Measurements from ENCODE around the gene KCNQ1OT1.

The KCNQ1OT1 gene

DNA sequence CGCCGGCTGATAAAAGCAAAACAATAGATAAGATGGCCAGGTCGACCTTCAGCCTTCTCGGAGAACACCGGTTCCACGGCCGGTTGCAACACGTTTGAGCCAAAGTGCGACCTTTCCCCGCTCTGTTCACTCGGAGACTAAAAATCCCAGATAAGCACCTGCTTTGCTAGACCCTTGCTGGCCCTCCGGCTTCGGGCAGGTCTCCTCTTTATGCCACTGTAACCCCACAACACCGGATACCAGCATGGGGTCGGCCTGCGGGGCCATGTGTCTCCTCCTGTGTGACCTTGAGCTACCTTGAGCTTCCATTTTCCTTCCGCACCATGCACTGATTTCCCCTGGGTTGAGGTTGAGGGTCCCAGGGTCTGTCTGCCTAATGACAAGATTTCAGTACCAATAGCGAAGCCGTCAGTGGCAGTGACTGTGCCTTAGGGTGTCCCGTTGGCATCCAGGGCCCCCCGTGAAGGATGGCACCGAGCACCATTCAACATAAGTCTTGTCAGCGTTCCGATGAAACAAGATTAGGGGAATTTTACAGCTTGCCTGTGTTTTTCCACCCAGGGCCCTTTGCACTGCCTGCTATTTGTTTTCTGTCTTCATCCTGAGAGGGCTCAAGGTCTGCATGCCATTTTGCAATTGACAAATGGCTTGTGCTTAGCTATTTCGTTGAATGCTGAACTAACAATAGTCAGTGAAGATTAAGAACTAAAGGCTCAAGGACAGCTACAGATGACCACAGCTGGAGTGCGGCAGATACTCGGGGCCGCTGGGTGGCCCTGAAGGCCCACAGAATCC, 136.4 kb downstream of the KCNQ1OT1 start:
- Histone ChIP-seq H3K14ac (ENCODE audit: low read length in 2 of 2) (no peak overlapping the region), H3K27ac (ENCODE audit: low read length, poor library complexity, severe bottlenecking) (no peak overlapping the region), H2BK120ac (ENCODE audit: low read depth, low read length) (no peak overlapping the region), H3K23ac (ENCODE audit: low read length in 2 of 2) (no peak overlapping the region), H4K91ac (ENCODE audit: low read length) (no peak overlapping the region), H3K27me3 (ENCODE audit: control insufficient read depth in 1 of 2, insufficient read depth in 1 of 2, low read length in 2 of 2) (peaks cover 0 to 30% of the 10 kb centered on the region in 2 experiments), H3K9ac (ENCODE audit: low read length) (no peak overlapping the region), H3K4ac (ENCODE audit: low read depth in 1 of 2, low read length in 2 of 2) (no peak overlapping the region), H2AFZ (ENCODE audit: low read depth, low read length) (no peak overlapping the region), H2BK15ac (ENCODE audit: low read depth, poor library complexity, severe bottlenecking) (no peak overlapping the region), H4K8ac (ENCODE audit: low read length) (no peak overlapping the region), H3K36me3 (ENCODE audit: control insufficient read depth in 1 of 2, insufficient read depth in 2 of 2, low read depth in 1 of 2, low read length in 2 of 2) (no peaks in the 10 kb centered on the region), H3K4me1 (ENCODE audit: control insufficient read depth, insufficient read depth, low read depth, low read length) (no peaks in the 10 kb centered on the region), H2BK5ac (ENCODE audit: low read depth, low read length, poor library complexity, severe bottlenecking) (no peak overlapping the region), H3K9me3 (ENCODE audit: control insufficient read depth, low read length) (no peaks in the 10 kb centered on the region), H3K4me3 (ENCODE audit: insufficient read depth in 1 of 2, low read depth in 1 of 2, low read length in 2 of 2) (no peak overlapping the region), H2BK12ac (ENCODE audit: low read length in 2 of 2) (no peak overlapping the region), H2AK5ac (ENCODE audit: low read length, severe bottlenecking) (no peak overlapping the region), H3K79me1 (replicated peaks; ENCODE audit: low read length, poor library complexity, severe bottlenecking) (no peaks in the 10 kb centered on the region), H3K4me2 (ENCODE audit: low read length, poor library complexity, severe bottlenecking) (no peak overlapping the region), H3K18ac (ENCODE audit: low read depth in 1 of 2, low read length in 2 of 2) (no peak overlapping the region)
- no peak for DNase-seq
- WGBS: 92% methylated on average over 28 of the region's 28 CpGs

DNA sequence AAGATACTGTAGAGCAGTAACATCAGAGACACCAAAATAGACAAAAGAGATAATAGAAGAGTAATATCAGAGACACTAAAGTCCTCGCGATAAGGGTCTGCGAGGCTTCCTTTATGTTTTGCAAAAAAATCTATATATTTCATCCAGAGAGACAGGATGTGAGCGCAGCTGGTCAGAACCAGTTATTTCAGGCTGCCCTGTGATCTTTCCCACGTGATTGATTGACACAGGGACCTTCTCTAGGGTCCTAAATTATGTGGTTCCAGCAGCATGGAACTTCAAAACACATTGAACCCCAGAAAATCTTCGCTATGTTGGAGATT, 136.9 kb downstream of the KCNQ1OT1 start:
- Histone ChIP-seq H3K9me3 (ENCODE audit: control insufficient read depth, low read length) (no peaks in the 10 kb centered on the region), H2BK12ac (ENCODE audit: low read length in 2 of 2) (no peak overlapping the region), H3K18ac (ENCODE audit: low read depth in 1 of 2, low read length in 2 of 2) (no peak overlapping the region), H3K4me2 (ENCODE audit: low read length, poor library complexity, severe bottlenecking) (no peak overlapping the region), H3K27me3 (ENCODE audit: control insufficient read depth in 1 of 2, insufficient read depth in 1 of 2, low read length in 2 of 2) (peaks cover 0 to 35% of the 10 kb centered on the region in 2 experiments), H3K4ac (ENCODE audit: low read depth in 1 of 2, low read length in 2 of 2) (no peak overlapping the region), H3K4me3 (ENCODE audit: insufficient read depth in 1 of 2, low read depth in 1 of 2, low read length in 2 of 2) (no peak overlapping the region), H3K14ac (ENCODE audit: low read length in 2 of 2) (no peak overlapping the region), H2BK120ac (ENCODE audit: low read depth, low read length) (no peak overlapping the region), H3K23ac (ENCODE audit: low read length in 2 of 2) (no peak overlapping the region), H3K9ac (ENCODE audit: low read length) (no peak overlapping the region), H3K27ac (ENCODE audit: low read length, poor library complexity, severe bottlenecking) (no peak overlapping the region), H3K36me3 (ENCODE audit: control insufficient read depth in 1 of 2, insufficient read depth in 2 of 2, low read depth in 1 of 2, low read length in 2 of 2) (no peaks in the 10 kb centered on the region), H2AK5ac (ENCODE audit: low read length, severe bottlenecking) (no peak overlapping the region), H4K91ac (ENCODE audit: low read length) (no peak overlapping the region), H3K79me1 (replicated peaks; ENCODE audit: low read length, poor library complexity, severe bottlenecking) (no peaks in the 10 kb centered on the region), H2BK15ac (ENCODE audit: low read depth, poor library complexity, severe bottlenecking) (no peak overlapping the region), H2BK5ac (ENCODE audit: low read depth, low read length, poor library complexity, severe bottlenecking) (no peak overlapping the region), H3K4me1 (ENCODE audit: control insufficient read depth, insufficient read depth, low read depth, low read length) (no peaks in the 10 kb centered on the region), H4K8ac (ENCODE audit: low read length) (no peak overlapping the region), H2AFZ (ENCODE audit: low read depth, low read length) (no peak overlapping the region)
- WGBS: 94% methylated on average over 6 of the region's 6 CpGs
- DNase-seq: no peak

GRCh38 chr11:2561696-2562581, 137.9 kb downstream of the KCNQ1OT1 start:
- WGBS: 89% methylated on average over 25 of the region's 27 CpGs
- no peaks in the 10 kb centered on the region for H3K79me1 ChIP-seq (replicated peaks; ENCODE audit: low read length, poor library complexity, severe bottlenecking)

More at GRCh38 chr11:2561696-2562581, 137.9 kb downstream of the KCNQ1OT1 start:
- no peak overlapping the region for H3K27ac ChIP-seq (ENCODE audit: low read length, poor library complexity, severe bottlenecking)
- H3K4me1 ChIP-seq (ENCODE audit: control insufficient read depth, insufficient read depth, low read depth, low read length): no peaks in the 10 kb centered on the region
- no peak for DNase-seq
- H3K23ac ChIP-seq (ENCODE audit: low read length in 2 of 2): no peak overlapping the region
- no peak overlapping the region for H3K14ac ChIP-seq (ENCODE audit: low read length in 2 of 2)
- H3K27me3 ChIP-seq (ENCODE audit: control insufficient read depth in 1 of 2, insufficient read depth in 1 of 2, low read length in 2 of 2): peaks cover 0 to 36% of the 10 kb centered on the region in 2 experiments
- H3K9me3 ChIP-seq (ENCODE audit: control insufficient read depth, low read length): no peaks in the 10 kb centered on the region
- no peak overlapping the region for H2BK12ac ChIP-seq (ENCODE audit: low read length in 2 of 2)
- no peak overlapping the region for H3K4ac ChIP-seq (ENCODE audit: low read depth in 1 of 2, low read length in 2 of 2)
- H2AK5ac ChIP-seq (ENCODE audit: low read length, severe bottlenecking): no peak overlapping the region
- H4K91ac ChIP-seq (ENCODE audit: low read length): no peak overlapping the region
- H3K4me2 ChIP-seq (ENCODE audit: low read length, poor library complexity, severe bottlenecking): no peak overlapping the region
- no peak overlapping the region for H3K18ac ChIP-seq (ENCODE audit: low read depth in 1 of 2, low read length in 2 of 2)
- no peak overlapping the region for H3K4me3 ChIP-seq (ENCODE audit: insufficient read depth in 1 of 2, low read depth in 1 of 2, low read length in 2 of 2)
- H4K8ac ChIP-seq (ENCODE audit: low read length): no peak overlapping the region
- H2BK5ac ChIP-seq (ENCODE audit: low read depth, low read length, poor library complexity, severe bottlenecking): no peak overlapping the region
- H3K9ac ChIP-seq (ENCODE audit: low read length): no peak overlapping the region
- no peaks in the 10 kb centered on the region for H3K36me3 ChIP-seq (ENCODE audit: control insufficient read depth in 1 of 2, insufficient read depth in 2 of 2, low read depth in 1 of 2, low read length in 2 of 2)
- no peak overlapping the region for H2BK120ac ChIP-seq (ENCODE audit: low read depth, low read length)
- H2BK15ac ChIP-seq (ENCODE audit: low read depth, poor library complexity, severe bottlenecking): no peak overlapping the region
- H2AFZ ChIP-seq (ENCODE audit: low read depth, low read length): no peak overlapping the region

Measured in mesenchymal stem cell (in vitro differentiated cells and primary cell).